ENCODE measurements around the gene FAN1.

GRCh38 chr15:30919877-30920550, 16.3 kb downstream of the FAN1 start:
- TF ChIP-seq SMARCC2 (IDR thresholded peaks at IDR 0.05) (no peak), SOX6 (IDR thresholded peaks at IDR 0.05) (no peak), SOX6 (CRISPR knock-in tag; IDR thresholded peaks at IDR 0.05) (no peak), ARID2 (CRISPR knock-in tag; IDR thresholded peaks at IDR 0.05; ENCODE audit: borderline replicate concordance) (no peak), CTCF (CRISPR knock-in tag; IDR thresholded peaks at IDR 0.05) (no peak), CENPT (CRISPR knock-in tag; IDR thresholded peaks at IDR 0.05; ENCODE audit: low read depth) (no peak), JUND (CRISPR knock-in tag; IDR thresholded peaks at IDR 0.05) (no peak)
